COLO829 (cell line): ENCODE results near the gene LATS2.
"Not testable (repeated sequence)": the region's sequence is repeated elsewhere in the genome, so short reads cannot be mapped to it uniquely, and the experiment has no call there.

Experiments
- DNase-seq: peaks from one replicate; pipeline ENCODE4 v3.0.0; 2012; ENCODE audit warnings: low spot score

The LATS2 gene

DNA sequence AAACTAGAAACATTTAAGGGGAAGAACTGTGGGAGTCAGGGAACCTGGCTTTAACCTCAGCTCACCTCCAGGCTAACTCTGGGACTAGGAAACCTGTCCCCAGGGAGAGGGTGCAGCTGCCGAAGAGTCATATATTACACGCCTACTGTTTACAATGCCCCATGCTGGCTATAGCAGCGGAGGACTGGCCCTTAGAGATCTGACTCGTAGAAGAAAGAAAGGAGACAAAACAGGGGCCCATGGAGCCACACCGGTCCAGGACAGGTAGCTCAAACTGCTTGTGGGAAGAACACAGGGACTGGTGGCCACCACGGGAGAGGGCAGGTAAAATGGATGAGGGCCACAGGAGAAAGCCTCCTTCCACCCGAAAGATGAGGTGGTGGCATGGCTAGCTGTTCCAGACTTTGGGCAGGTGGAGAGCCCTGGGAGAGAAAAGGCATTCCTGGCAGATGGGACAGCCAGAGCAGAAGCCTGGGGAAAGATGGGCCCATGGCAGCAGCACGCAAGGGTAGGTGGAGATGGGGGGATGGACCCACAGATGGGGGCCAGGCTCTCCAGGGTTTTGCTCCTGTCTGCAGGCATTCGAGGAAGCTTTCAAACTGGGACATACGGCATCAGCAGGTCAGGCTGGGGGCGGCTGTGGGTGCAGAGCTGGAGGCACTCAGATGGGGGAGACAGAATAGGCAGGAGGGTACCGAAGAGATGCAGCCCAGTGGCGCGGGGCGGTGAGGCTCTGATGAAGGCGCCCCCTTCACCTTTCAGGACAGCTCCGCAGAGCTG lies 69.5 kb downstream of the LATS2 start:
- DNase-seq, result no peak

- no peak for DNase-seq
Observed at GRCh38 chr13:20990910-20991525, 70.4 kb downstream of the LATS2 start.

GRCh38 chr13:20989656-20990321 lies 71.6 kb downstream of the LATS2 start:
- peak; percentile 56 for DNase-seq

- no peak for DNase-seq
Observed at GRCh38 chr13:20988909-20989655, 72.3 kb downstream of the LATS2 start.

DNA sequence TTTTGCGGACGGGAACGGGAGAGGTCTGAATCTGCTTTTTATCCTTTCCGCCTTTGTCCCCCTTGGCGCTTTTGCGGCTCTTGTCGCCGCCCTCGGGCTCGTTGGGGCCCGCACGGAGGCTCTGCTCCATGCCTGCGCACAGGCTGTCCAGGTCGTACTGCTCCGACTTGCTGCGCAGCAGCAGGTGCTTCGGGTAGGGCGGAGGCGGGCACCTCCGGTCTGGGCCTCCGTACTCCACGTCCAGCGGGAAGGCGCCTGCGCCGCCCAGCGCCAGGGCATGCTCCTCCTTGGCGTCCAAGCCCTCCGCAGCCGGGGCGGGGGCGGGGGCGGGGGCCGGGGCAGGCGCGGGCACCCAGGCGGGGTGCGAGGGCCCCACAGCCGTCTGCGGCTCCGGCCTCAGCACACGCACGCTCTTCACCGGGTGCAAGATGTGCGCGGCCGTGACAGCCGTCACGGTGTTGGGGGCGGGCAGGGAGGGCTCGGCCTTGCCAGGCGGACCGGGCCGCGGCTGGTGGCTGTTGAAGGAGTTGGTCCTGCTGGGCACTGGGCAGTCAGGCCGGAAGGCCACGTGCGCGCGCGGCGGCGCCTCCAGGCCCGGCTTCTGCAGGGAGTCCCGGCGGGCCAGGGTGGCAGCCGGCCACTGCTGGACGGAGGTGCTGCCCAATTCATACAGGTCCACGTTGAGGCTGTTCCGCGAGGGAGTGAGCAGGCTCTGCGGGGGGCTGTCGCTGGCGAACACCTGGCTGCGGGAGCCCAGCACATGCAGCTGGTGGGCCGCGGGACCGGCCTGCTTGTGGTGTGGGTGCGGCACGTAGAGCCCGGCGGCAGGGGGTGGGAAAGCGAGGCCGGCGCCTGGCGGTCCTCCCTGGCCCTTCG lies 73.1 kb downstream of the LATS2 start:
- no peak for DNase-seq

DNA sequence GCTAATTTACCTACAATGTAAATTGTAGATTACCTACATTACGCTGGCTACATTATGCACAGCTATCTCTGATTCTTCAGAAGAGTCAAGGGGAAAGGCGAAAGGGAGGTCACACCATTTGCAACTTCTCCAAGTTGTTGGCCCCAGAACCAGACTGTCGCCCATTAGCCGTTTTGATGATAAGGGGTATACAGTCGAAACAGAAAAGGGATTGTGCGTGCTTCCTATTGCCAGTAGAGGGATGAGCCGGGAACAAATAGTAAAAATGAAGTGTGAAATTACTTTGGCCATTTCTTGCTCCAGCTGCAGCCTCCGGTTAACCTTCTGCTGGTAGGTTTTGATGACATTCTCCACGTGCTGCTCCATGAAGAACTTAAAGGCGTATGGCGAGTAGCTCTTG lies 73.8 kb downstream of the LATS2 start:
- no peak for DNase-seq

- DNase-seq, result no peak
Observed at GRCh38 chr13:20984879-20985278, 76.5 kb downstream of the LATS2 start.

GRCh38 chr13:20983386-20983785 lies 78.0 kb downstream of the LATS2 start:
- DNase-seq, result no peak

- no peak for DNase-seq
Observed at GRCh38 chr13:20981370-20982095, 79.9 kb downstream of the LATS2 start.

GRCh38 chr13:20980899-20981298 lies 80.5 kb downstream of the LATS2 start:
- DNase-seq, result no peak

DNA sequence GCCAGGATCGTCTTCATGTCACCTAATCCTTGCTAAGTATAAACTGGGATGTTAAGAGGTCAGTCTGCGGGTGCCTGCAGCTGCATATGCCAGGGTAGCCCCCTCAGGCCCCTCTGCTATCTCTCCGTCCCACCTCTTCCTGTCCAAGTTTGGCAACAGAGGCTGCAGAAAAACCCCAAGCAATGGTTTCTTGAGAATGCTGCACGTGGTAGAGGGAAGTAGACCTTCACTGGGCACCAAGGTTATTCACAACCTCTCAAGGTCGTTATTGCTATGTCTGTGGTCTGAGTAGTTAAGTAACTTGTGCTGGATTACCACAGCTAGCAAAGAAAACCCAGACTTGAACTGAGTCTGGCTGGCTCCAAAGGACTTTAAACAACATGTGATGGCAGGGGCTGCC lies 81.0 kb downstream of the LATS2 start:
- DNase-seq, result no peak

- no peak for DNase-seq
Observed at GRCh38 chr13:20977394-20977793, 84.0 kb downstream of the LATS2 start.

DNA sequence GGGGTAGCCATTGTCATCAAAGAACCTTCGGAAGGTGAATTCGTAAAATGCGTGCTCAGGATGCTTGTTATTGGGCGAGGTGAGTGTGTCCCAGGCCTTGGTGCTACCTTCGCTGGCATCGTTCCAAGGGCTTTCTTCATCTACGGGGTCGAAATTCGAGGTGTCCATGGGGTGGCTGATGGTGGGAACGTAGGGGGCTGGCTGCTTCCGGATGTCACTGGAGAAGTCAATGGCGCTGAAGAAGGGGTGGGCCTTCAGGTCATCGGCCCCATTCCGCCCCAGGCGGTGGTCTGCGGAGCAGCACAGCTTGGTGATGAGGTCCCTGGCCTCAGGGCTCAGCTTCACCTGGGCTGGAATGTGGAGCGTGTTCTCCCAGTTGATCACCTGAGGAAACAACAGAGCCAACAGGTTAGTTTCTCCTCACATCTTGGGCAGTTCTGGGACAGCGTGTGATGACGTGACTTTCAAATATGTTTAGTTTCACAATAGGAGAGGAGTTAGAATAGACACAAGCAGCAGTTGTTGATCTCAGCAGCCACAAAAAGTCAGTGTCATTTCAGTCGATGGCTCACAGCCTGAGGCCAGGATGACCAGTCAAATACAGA lies 86.3 kb downstream of the LATS2 start:
- DNase-seq, result no peak

GRCh38 chr13:20973886-20974425 lies 87.4 kb downstream of the LATS2 start:
- no peak for DNase-seq

GRCh38 chr13:20972731-20973130 lies 88.7 kb downstream of the LATS2 start:
- DNase-seq, result no peak

DNA sequence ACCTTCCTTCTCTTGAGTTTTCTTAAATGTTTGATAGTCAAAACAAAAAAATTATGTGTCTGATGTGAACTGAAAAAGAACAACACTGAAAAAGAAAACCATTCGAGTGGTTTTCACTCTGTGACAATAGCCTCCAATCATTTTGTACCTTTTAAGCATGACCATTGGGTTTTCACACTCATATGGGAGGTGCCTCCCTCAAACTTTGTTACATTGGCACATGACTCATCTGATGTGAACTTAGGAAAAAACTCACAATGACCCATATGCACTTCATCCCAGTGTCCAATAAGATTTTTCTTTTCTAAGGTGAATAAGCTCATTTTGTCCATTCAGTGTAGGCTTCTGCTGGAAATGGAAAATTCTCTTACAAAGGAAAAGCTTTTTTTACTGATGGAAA lies 92.2 kb downstream of the LATS2 start:
- DNase-seq, result no peak

- no peak for DNase-seq
Observed at GRCh38 chr13:20968745-20969144, 92.6 kb downstream of the LATS2 start.

DNA sequence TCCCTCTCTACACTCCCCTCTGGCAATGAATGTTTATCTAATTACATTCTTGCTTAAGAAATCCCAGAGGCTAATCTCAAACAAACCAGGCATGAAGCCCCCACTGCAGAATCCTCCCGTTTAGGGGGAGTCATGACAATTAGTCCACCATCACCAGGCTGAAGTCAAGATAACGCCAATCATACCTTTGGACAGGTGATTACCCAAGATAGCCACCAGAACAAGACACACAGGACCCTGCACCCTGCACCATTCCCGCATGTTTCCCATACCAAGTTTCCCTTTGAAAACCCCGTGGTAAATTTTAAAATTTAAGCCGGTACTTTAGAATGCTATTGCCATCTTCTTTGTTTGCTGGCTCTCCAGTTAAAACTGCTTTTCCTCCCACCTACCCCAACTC lies 94.0 kb downstream of the LATS2 start:
- DNase-seq, result no peak

DNA sequence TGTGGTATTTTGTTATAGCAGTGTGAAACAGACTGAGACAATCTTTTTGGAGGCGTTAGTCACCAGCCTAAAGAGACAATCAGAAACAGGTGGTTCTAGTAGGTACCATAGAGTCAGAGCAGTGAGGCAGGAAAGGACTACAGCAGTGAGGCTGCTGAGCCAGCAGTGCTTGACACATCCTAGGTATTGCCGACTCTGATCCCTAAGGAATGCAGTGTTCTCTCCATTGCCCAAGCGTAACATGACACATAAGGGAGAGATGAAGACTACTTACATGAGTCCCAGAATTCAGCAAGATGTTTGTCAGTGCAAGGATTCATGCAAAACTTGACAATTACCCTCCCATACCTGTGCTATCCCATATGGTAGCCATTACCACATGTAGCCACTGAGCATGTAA lies 96.5 kb downstream of the LATS2 start:
- no peak for DNase-seq

DNA sequence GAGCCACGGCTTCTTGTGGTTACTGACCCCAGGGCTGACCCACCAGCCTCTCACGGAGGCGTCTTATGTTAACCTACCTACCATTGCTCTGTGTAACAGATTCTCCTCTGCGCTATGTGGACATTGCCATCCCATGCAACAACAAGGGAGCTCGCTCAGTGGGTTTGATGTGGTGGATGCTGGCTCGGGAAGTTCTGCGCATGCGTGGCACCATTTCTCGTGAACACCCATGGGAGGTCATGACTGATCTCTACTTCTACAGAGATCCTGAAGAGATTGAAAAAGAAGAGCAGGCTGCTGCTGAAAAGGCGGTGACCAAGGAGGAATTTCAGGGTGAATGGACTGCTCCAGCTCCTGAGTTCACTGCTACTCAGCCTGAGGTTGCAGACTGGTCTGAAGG lies 99.7 kb downstream of the LATS2 start:
- DNase-seq, result not testable (repeated sequence)
